K562 (cell line): Measurements from ENCODE around the gene EDARADD. TPM values are rescaled to one million over a fixed set of nuclear protein-coding genes. Genes with fewer than 3 reads are reported as not detected.

Source experiments
- ATAC-seq: fragments of 200-7000 bp; cut with Tn5 transposase; 3 replicates; pipeline ENCODE4 v1.9.1; 2020; ENCODE audit warnings: moderate library complexity
- BruUV-seq: library from RNA; stranded (reverse); fragments of 400-500 nt; replicated peaks from 2 replicates; lab custom pipeline; 2021; lab: Mats Ljungman, UMichigan
- CTCF ChIA-PET: fragments of 300-600 bp; formaldehyde crosslinking; extraction: SDS; loops from one replicate; lab custom pipeline; 2021; ENCODE audit warnings: low intra/inter-chr PET ratio; lab: Yijun Ruan, JAX
- POLR2A ChIA-PET: fragments of 300-600, 350-650 bp; sonication (Branson Sonifier 250); formaldehyde crosslinking; extraction: SDS; loops from one replicate; lab custom pipeline; 2021; ENCODE audit warnings: antibody characterized with exemption, inconsistent platforms; lab: Yijun Ruan, JAX
- DNase-seq, 4 experiments: peaks; one replicate each; pipeline versions ENCODE4 v3.0.0 to v3.0.0-alpha.2; 2011 to 2018; ENCODE audit warnings: low spot score in 3 of 4, mixed read lengths in 3 of 4; ENCODE audit errors: extremely low read depth in 1 of 4
- FAIRE-seq: peaks from 2 replicates; lab custom pipeline; 2011; peaks lifted over from hg19 to GRCh38; lab: Jason Lieb, UNC
- H2AFZ ChIP-seq: 2 replicates; pipeline ENCODE4 v1.6.0; 2011; ENCODE audit warnings: low read depth, low read length, control low read depth, inconsistent platforms
- H3K27ac ChIP-seq: fragments of 200-600 bp; 3 replicates; pipeline ENCODE4 v1.8.0; 2011; ENCODE audit warnings: low read depth, mild to moderate bottlenecking, control low read depth, inconsistent platforms, low read length, moderate library complexity, mixed read lengths; ENCODE audit errors: extremely low read depth
- H3K27me3 ChIP-seq, 2 experiments: fragments of 300-600 bp in 1 of 2; 2 replicates in 1 of 2; 3 replicates in 1 of 2; pipeline versions ENCODE4 v1.6.0 to v1.8.0; 2011; ENCODE audit warnings: inconsistent platforms in 2 of 2, low read length in 2 of 2, mild to moderate bottlenecking in 1 of 2, mixed read lengths in 1 of 2, moderate library complexity in 1 of 2; ENCODE audit not compliant: control insufficient read depth in 2 of 2, insufficient read depth in 2 of 2
- H3K36me3 ChIP-seq: fragments of 300-600 bp; 3 replicates; pipeline ENCODE4 v1.8.0; 2011; ENCODE audit warnings: mild to moderate bottlenecking, low read length, inconsistent platforms; ENCODE audit not compliant: control insufficient read depth, insufficient read depth
- H3K4me1 ChIP-seq, 2 experiments: fragments of 200-600 bp in 1 of 2; replicated peaks in 1 of 2; 2 replicates in 1 of 2; 3 replicates in 1 of 2; pipeline versions ENCODE4 v1.5.1 to v1.8.0; 2011; ENCODE audit warnings: inconsistent platforms in 2 of 2, low read length in 2 of 2, mild to moderate bottlenecking in 1 of 2, mixed read lengths in 1 of 2, moderate library complexity in 1 of 2; ENCODE audit not compliant: control insufficient read depth in 2 of 2, insufficient read depth in 2 of 2
- H3K4me2 ChIP-seq: 2 replicates; pipeline ENCODE4 v1.6.1; 2011; ENCODE audit warnings: low read length, control low read depth, inconsistent platforms, mixed read lengths; ENCODE audit not compliant: insufficient read depth
- H3K4me3 ChIP-seq: fragments of 200-600 bp; sonication (generic), shearing (Covaris generic); 2 replicates; pipeline ENCODE4 v1.5.1; 2016; ENCODE audit warnings: control low read depth, inconsistent platforms
- H3K79me2 ChIP-seq: fragments of 200-600 bp; 3 replicates; pipeline ENCODE4 v1.8.0; 2011; ENCODE audit warnings: low read length, inconsistent platforms; ENCODE audit not compliant: control insufficient read depth, insufficient read depth
- H3K9ac ChIP-seq, 2 experiments: 2 replicates each; pipeline versions ENCODE4 v1.6.0 to v1.6.1; 2011; ENCODE audit warnings: low read depth in 2 of 2, low read length in 2 of 2, control low read depth in 1 of 2, inconsistent platforms in 1 of 2, mild to moderate bottlenecking in 1 of 2, mixed read lengths in 1 of 2; ENCODE audit not compliant: insufficient read depth in 1 of 2
- H3K9me1 ChIP-seq: one replicate; pipeline ENCODE4 v1.6.0; 2011; ENCODE audit warnings: inconsistent platforms, mild to moderate bottlenecking, low read length, moderate library complexity; ENCODE audit not compliant: control insufficient read depth, insufficient read depth
- H3K9me3 ChIP-seq: replicated peaks from 2 replicates; pipeline ENCODE4 v1.5.1; 2011; ENCODE audit warnings: low read depth, low read length, inconsistent platforms; ENCODE audit not compliant: control insufficient read depth, insufficient read depth
- H4K20me1 ChIP-seq: replicated peaks from 2 replicates; pipeline ENCODE4 v1.6.1; 2011; ENCODE audit warnings: low read length, inconsistent platforms, mixed read lengths; ENCODE audit not compliant: control insufficient read depth, insufficient read depth
- ARID1B ChIP-seq: fragments of 450-650 bp; IDR thresholded peaks from 2 replicates; pipeline ENCODE4 v1.6.1; 2016; ENCODE audit warnings: antibody characterized with exemption, mild to moderate bottlenecking, inconsistent platforms
- CSDE1 ChIP-seq, 2 experiments: fragments of 450-650 bp; IDR thresholded peaks; 2 replicates each; pipeline ENCODE4 v1.6.1; 2016; ENCODE audit warnings: mild to moderate bottlenecking in 1 of 2
- ELF1 ChIP-seq: fragments of 200-800 bp; sonication (Bioruptor generic); IDR thresholded peaks from 2 replicates; pipeline ENCODE4 v1.6.1; 2016; ENCODE audit warnings: missing genetic modification characterization, missing compliant biosample characterization
- ETV1 ChIP-seq: fragments of 450-650 bp; conservative IDR thresholded peaks from 2 replicates; pipeline ENCODE4 v1.6.1; 2016; ENCODE audit warnings: missing genetic modification characterization, control low read depth, low read depth, missing compliant biosample characterization
- FOXJ2 ChIP-seq: fragments of 200-800 bp; sonication (Bioruptor generic); IDR thresholded peaks from 2 replicates; pipeline ENCODE4 v1.6.1; 2016; ENCODE audit warnings: missing genetic modification characterization, missing compliant biosample characterization
- GABPA ChIP-seq: fragments of 200-800 bp; sonication (Bioruptor generic); conservative IDR thresholded peaks from 2 replicates; pipeline ENCODE4 v1.6.1; 2016; ENCODE audit warnings: low read depth, missing genetic modification characterization, missing compliant biosample characterization
- GABPB1 ChIP-seq: sonication (generic); formaldehyde crosslinking; IDR thresholded peaks from 2 replicates; pipeline ENCODE4 v1.8.0; 2022; ENCODE audit warnings: mild to moderate bottlenecking, missing genetic modification reagents
- L3MBTL2 ChIP-seq: fragments of 450-650 bp; IDR thresholded peaks from 2 replicates; pipeline ENCODE4 v1.6.1; 2016; ENCODE audit warnings: mild to moderate bottlenecking, moderate library complexity
- OTX1 ChIP-seq: fragments of 450-650 bp; formaldehyde crosslinking; IDR thresholded peaks from 2 replicates; pipeline ENCODE4 v1.4.0; 2022; ENCODE audit warnings: mild to moderate bottlenecking
- PML ChIP-seq: IDR thresholded peaks from 2 replicates; pipeline ENCODE4 v1.6.1; 2012; ENCODE audit warnings: low read length, inconsistent platforms
- RAD21 ChIP-seq, 2 experiments: fragments of 250-450 bp in 1 of 2; fragments of 450-650 bp in 1 of 2; sonication (Bioruptor Pico) in 1 of 2; formaldehyde crosslinking in 1 of 2; IDR thresholded peaks in 1 of 2; conservative IDR thresholded peaks in 1 of 2; 2 replicates each; pipeline versions ENCODE4 v1.4.0 to v1.8.0; 2020 to 2022; ENCODE audit warnings: mild to moderate bottlenecking in 2 of 2, moderate library complexity in 1 of 2
- RFX1 ChIP-seq: fragments of 450-650 bp; IDR thresholded peaks from 2 replicates; pipeline ENCODE4 v1.6.1; 2016; ENCODE audit warnings: mild to moderate bottlenecking, moderate library complexity
- SMAD1 ChIP-seq: fragments of 150-350 bp; IDR thresholded peaks from 2 replicates; pipeline ENCODE4 v1.6.1; 2014; ENCODE audit warnings: low read length, low read depth; ENCODE audit not compliant: partially characterized antibody
- SMARCE1 ChIP-seq: fragments of 450-650 bp; IDR thresholded peaks from 2 replicates; pipeline ENCODE4 v1.7.1; 2016; ENCODE audit warnings: mild to moderate bottlenecking
- SP1 ChIP-seq: sonication (generic); formaldehyde crosslinking; IDR thresholded peaks from 2 replicates; pipeline ENCODE4 v1.8.1; 2022; ENCODE audit warnings: mild to moderate bottlenecking, missing genetic modification reagents
- TEAD4 ChIP-seq, 2 experiments: sonication (generic) in 1 of 2; formaldehyde crosslinking in 1 of 2; IDR thresholded peaks; 2 replicates each; pipeline versions ENCODE4 v1.6.1 to v1.8.0; 2012 to 2022; ENCODE audit warnings: borderline replicate concordance in 1 of 2, inconsistent platforms in 1 of 2, low read length in 1 of 2, mild to moderate bottlenecking in 1 of 2, missing genetic modification reagents in 1 of 2
- ZNF644 ChIP-seq: fragments of 200-800 bp; sonication (Bioruptor generic); IDR thresholded peaks from 2 replicates; pipeline ENCODE4 v1.6.1; 2016; ENCODE audit warnings: low read depth, missing genetic modification characterization, missing compliant biosample characterization
- WGBS: fragments of 100-300 bp; shearing (Covaris generic); methylation state at CpG from one replicate; pipeline ENCODE4 v1.1.6; 2016; ENCODE audit warnings: low coverage, mixed read lengths; ENCODE audit not compliant: insufficient coverage; ENCODE audit errors: missing lambda C conversion rate; 5-methylcytosine and 5-hydroxymethylcytosine counted together
- in situ Hi-C: fragments of 300-500 bp; cut with MboI; formaldehyde crosslinking; loops from 4 replicates; pipeline ENCODE4 v1.15.0; 2018; ENCODE audit warnings: inconsistent platforms, mixed read lengths
- intact Hi-C: fragments of 100-400 bp; cut with micrococcal nuclease; formaldehyde crosslinking; loops from 2 replicates; pipeline ENCODE4 v1.14.2; 2022
- polyA plus RNA-seq, 8 experiments: library from polyadenylated mRNA; depleted of rRNA in 4 of 8; stranded (reverse) in 5 of 8; unstranded in 3 of 8; fragments of >200 nt; fragmentation: Nextera tagmentation in 2 of 8; fragmentation: Illumina TruSeq in 1 of 8; extraction: Ambion mirVana in 2 of 8; extraction: Trizol in 1 of 8; gene quantifications; 2 replicates each; pipeline versions ENCODE4 v1.2.1 to v1.2.3, GENCODE V29; 2011 to 2014; ENCODE audit warnings: inconsistent platforms in 1 of 8, missing spikeins in 1 of 8
- total RNA-seq, 7 experiments: library from RNA; depleted of rRNA in 6 of 7; stranded (reverse); fragments of >200 nt in 6 of 7; fragmentation: Illumina TruSeq in 2 of 7; extraction: Trizol in 2 of 7; gene quantifications; 2 replicates each; pipeline versions ENCODE4 v1.2.1 to v1.2.3, GENCODE V29; 2011 to 2021; ENCODE audit warnings: low replicate concordance in 1 of 7

Gene EDARADD
- total and polyA plus RNA-seq, 9 of the 15 experiments (the other 6 are each of a cell fraction or from before 2014, with no cell fraction given), result 0.46 to 32.4 (median 20.6) TPM

DNA sequence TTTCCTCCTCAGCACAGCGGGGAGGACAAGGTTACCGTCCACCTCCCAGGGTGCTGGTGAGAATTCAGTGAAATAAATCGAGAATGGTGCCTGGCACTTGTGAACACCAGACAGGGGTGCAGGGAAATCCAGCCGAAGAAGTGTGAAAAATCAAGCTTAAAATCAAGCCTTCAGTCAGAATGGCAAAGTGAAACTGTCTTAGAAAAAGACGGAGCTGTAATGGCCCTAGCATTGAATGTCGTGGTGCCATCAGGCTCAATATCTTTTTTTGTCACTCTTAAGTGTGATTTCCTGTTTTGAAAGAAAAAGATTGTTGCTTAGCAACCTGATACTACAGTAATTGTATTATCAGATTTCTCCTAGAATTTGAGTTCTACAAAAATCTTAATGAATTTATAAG, 22.1 kb downstream of the EDARADD start:
- no peaks in the 10 kb centered on the region for H4K20me1 ChIP-seq
- ChIA-PET POLR2A (interaction anchor here (0.6 to 1.5 kb wide), 3 partner anchors 9 to 22 kb away, joined by 3 to 8 read pairs (median 6); partner anchors contain the start of gene EDARADD), CTCF (no interaction called here)
- no peaks in the 10 kb centered on the region for H3K27me3 ChIP-seq
- ATAC-seq, result no peak; the same call in 2 of the 3 replicates
- H3K27ac ChIP-seq, result no peak overlapping the region; the same call in 2 of the 3 replicates
- H2AFZ ChIP-seq, result no peak overlapping the region
- no TSS peak for BruUV-seq
- in situ Hi-C loops, result no loop called here
- peak overlapping the region in 1 of 2 experiments; percentile 77; a peak in 1 of 4 replicates for H3K9ac ChIP-seq
- no peaks in the 10 kb centered on the region for H3K79me2 ChIP-seq
- intact Hi-C loops, result no loop called here
- no peak overlapping the region for H3K4me2 ChIP-seq
- FAIRE-seq, result no peak
- H3K4me3 ChIP-seq, result no peak overlapping the region
- H3K36me3 ChIP-seq, result peaks cover 43% of the 10 kb centered on the region; the same call in 2 of the 3 replicates
- WGBS, result 31% methylated on average over 6 of the region's 6 CpGs
- TF ChIP-seq PML, result no peak
- TF ChIP-seq ARID1B, result 0 out of 2 replicates have a peak, but pooled peaks have one; percentile 7
- TF ChIP-seq GABPB1 (CRISPR knock-in tag), result no peak
- TF ChIP-seq ELF1 (tag), result peak; percentile 60
- TF ChIP-seq SP1 (CRISPR knock-in tag), result no peak
- TF ChIP-seq ETV1 (tag), result peak; percentile 25; the same call in 1 of the 2 replicates
- TF ChIP-seq RAD21 (CRISPR knock-in tag; conservative IDR thresholded peaks at IDR 0.05 in 1 of 2, IDR thresholded peaks at IDR 0.05 in 1 of 2), result 0 out of 4 replicates have a peak, but pooled peaks of 1 of the 2 experiments have one; percentile 13
- TF ChIP-seq CSDE1 (IDR thresholded peaks at IDR 0.05), result 0 out of 4 replicates have a peak, but pooled peaks of 1 of the 2 experiments have one; percentile 25
- peak; percentile 91 for TF ChIP-seq RFX1
- TF ChIP-seq ZNF644 (tag), result peak; percentile 78
- TF ChIP-seq L3MBTL2, result peak; percentile 27; the same call in 1 of the 2 replicates
- peak; percentile 98 for TF ChIP-seq FOXJ2 (tag)
- TF ChIP-seq SMAD1, result no peak
- TF ChIP-seq GABPA (tag), result peak; percentile 44
- 0 out of 2 replicates have a peak, but pooled peaks have one; percentile 21 for TF ChIP-seq SMARCE1
- 0 out of 2 replicates have a peak, but pooled peaks have one; percentile 5 for TF ChIP-seq OTX1 (CRISPR knock-in tag)
- peak; percentile 46; the same call in 1 of the 2 replicates for TF ChIP-seq TEAD4 (IDR thresholded peaks at IDR 0.05; ENCODE audit: low read length)
- TF ChIP-seq TEAD4 (CRISPR knock-in tag; IDR thresholded peaks at IDR 0.05; ENCODE audit: borderline replicate concordance), result no peak
- peaks cover 5 to 8% of the 10 kb centered on the region in 2 experiments; a peak in 4 of 5 replicates for H3K4me1 ChIP-seq
- no peaks in the 10 kb centered on the region for H3K9me3 ChIP-seq
- H3K9me1 ChIP-seq, result no peaks in the 10 kb centered on the region
- DNase-seq, result no peak
